Astrocyte (in vitro differentiated cells and primary cell): ENCODE data around the gene STYXL2.

Source experiments
- CTCF ChIP-seq: IDR thresholded peaks from 2 replicates; pipeline ENCODE4 v1.5.1; 2011; ENCODE audit warnings: low read depth, mild to moderate bottlenecking, inconsistent platforms, low read length, moderate library complexity; ENCODE audit not compliant: insufficient read depth
- EZH2 ChIP-seq: IDR thresholded peaks from 2 replicates; pipeline ENCODE4 v1.6.1; 2012; ENCODE audit warnings: mild to moderate bottlenecking, low read length, inconsistent platforms; ENCODE audit not compliant: insufficient read depth

GRCh38 chr1:167102906-167103573 is 9.2 kb downstream of the STYXL2 start:
- TF ChIP-seq CTCF = no peak
- no peak for TF ChIP-seq EZH2
